OCI-LY7 (cell line): ENCODE data around the gene GSE1.

Experiments
- CTCF ChIP-seq: fragments of 200-600 bp; sonication (generic); conservative IDR thresholded peaks from 2 replicates; pipeline ENCODE4 v1.5.1; 2014; ENCODE audit warnings: mild to moderate bottlenecking, antibody characterized with exemption, low read length, moderate library complexity, mixed read lengths
- EZH2phosphoT487 ChIP-seq: fragments of 200-600 bp; sonication (generic); IDR thresholded peaks from 2 replicates; pipeline ENCODE4 v1.6.1; 2018; ENCODE audit warnings: low read depth, borderline replicate concordance, mild to moderate bottlenecking, mixed run types, antibody characterized with exemption, low read length, moderate library complexity, mixed read lengths

GRCh38 chr16:85641776-85642176 lies 28.7 kb downstream of the GSE1 start:
- no peak for TF ChIP-seq CTCF
- TF ChIP-seq EZH2phosphoT487, result no peak
